Activated CD4-positive, alpha-beta T cell treated with anti-CD3 and anti-CD28 coated beads for 24 hours (primary cell): ENCODE measurements around the gene SEMA3E.

ENCODE experiments used
- DNase-seq, 2 donors: peaks; one replicate each; pipeline ENCODE4 v3.0.0-alpha.2; 2020; ENCODE audit warnings: low read depth in 2 of 2

SEMA3E gene

GRCh38 chr7:83640731-83641537, 8.0 kb downstream of the SEMA3E start:
- no peak for DNase-seq

GRCh38 chr7:83640240-83640639, 8.7 kb downstream of the SEMA3E start:
- no peak for DNase-seq

- DNase-seq = no peak
Observed at GRCh38 chr7:83633516-83633915, 15.4 kb downstream of the SEMA3E start.

GRCh38 chr7:83629117-83629880, 19.6 kb downstream of the SEMA3E start:
- no peak for DNase-seq

- no peak for DNase-seq
Observed at GRCh38 chr7:83617858-83618257, 31.1 kb downstream of the SEMA3E start.

- DNase-seq = no peak
Observed at GRCh38 chr7:83614112-83614511, 34.8 kb downstream of the SEMA3E start.

- DNase-seq = no peak
Observed at GRCh38 chr7:83613232-83613631, 35.7 kb downstream of the SEMA3E start.

GRCh38 chr7:83611776-83612175, 37.2 kb downstream of the SEMA3E start:
- DNase-seq = no peak

GRCh38 chr7:83610649-83611304, 38.2 kb downstream of the SEMA3E start:
- no peak for DNase-seq

GRCh38 chr7:83608716-83609115, 40.2 kb downstream of the SEMA3E start:
- DNase-seq = no peak

- no peak for DNase-seq
Observed at GRCh38 chr7:83603649-83604048, 45.3 kb downstream of the SEMA3E start.

GRCh38 chr7:83599131-83599530, 49.8 kb downstream of the SEMA3E start:
- no peak for DNase-seq

GRCh38 chr7:83593921-83594475, 54.9 kb downstream of the SEMA3E start:
- DNase-seq = no peak

GRCh38 chr7:83588602-83589240, 60.2 kb downstream of the SEMA3E start:
- DNase-seq = no peak

- no peak for DNase-seq
Observed at GRCh38 chr7:83586281-83586680, 62.7 kb downstream of the SEMA3E start.

- DNase-seq = no peak
Observed at GRCh38 chr7:83581667-83582435, 67.1 kb downstream of the SEMA3E start.

- DNase-seq = no peak
Observed at GRCh38 chr7:83579740-83580139, 69.2 kb downstream of the SEMA3E start.

GRCh38 chr7:83575436-83575835, 73.5 kb downstream of the SEMA3E start:
- DNase-seq = no peak

GRCh38 chr7:83574616-83575015, 74.3 kb downstream of the SEMA3E start:
- no peak for DNase-seq

- no peak for DNase-seq
Observed at GRCh38 chr7:83562960-83563359, 86.0 kb downstream of the SEMA3E start.

- no peak for DNase-seq
Observed at GRCh38 chr7:83562289-83562688, 86.7 kb downstream of the SEMA3E start.
